Activated CD8-positive, alpha-beta T cell treated with anti-CD3 and anti-CD28 coated beads for 36 hours (primary cell): ENCODE measurements around the gene ADGRF3. TPM values are rescaled to one million over a fixed set of nuclear protein-coding genes. Genes with fewer than 3 reads are reported as not detected.
"Not testable (repeated sequence)": the region's sequence is repeated elsewhere in the genome, so short reads cannot be mapped to it uniquely, and the experiment has no call there.

Source experiments
- ATAC-seq: fragments of 200-7000 bp; cut with Tn5 transposase; one replicate; pipeline ENCODE4 v1.10.0; 2021; ENCODE audit warnings: mild to moderate bottlenecking, moderate library complexity
- CTCF ChIA-PET: fragments of 350-600 bp; sonication (Branson Sonifier 250); formaldehyde crosslinking; loops from one replicate; lab custom pipeline; 2021; ENCODE audit warnings: antibody characterized with exemption; lab: Charles Lee
- POLR2A ChIA-PET: fragments of 350-600 bp; sonication (Branson Sonifier 250); formaldehyde crosslinking; loops from one replicate; lab custom pipeline; 2021; ENCODE audit warnings: antibody characterized with exemption; lab: Charles Lee
- DNase-seq: peaks from one replicate; pipeline ENCODE4 v3.0.0-alpha.2; 2020
- H3K27ac Mint-ChIP-seq: one replicate; pipeline ENCODE4 v1.8.0; 2021; ENCODE audit warnings: mild to moderate bottlenecking, mixed read lengths
- H3K27me3 Mint-ChIP-seq: one replicate; pipeline ENCODE4 v1.8.0; 2021; ENCODE audit warnings: mixed read lengths
- H3K36me3 Mint-ChIP-seq: one replicate; pipeline ENCODE4 v1.8.0; 2021; ENCODE audit warnings: low read depth, mixed read lengths
- H3K4me1 Mint-ChIP-seq: one replicate; pipeline ENCODE4 v1.8.0; 2021; ENCODE audit warnings: low read depth, mixed read lengths
- H3K4me3 Mint-ChIP-seq: one replicate; pipeline ENCODE4 v1.8.0; 2021; ENCODE audit warnings: mild to moderate bottlenecking, moderate library complexity, mixed read lengths
- H3K9me3 Mint-ChIP-seq: one replicate; pipeline ENCODE4 v1.8.0; 2021; ENCODE audit warnings: mixed read lengths
- intact Hi-C: fragments of 100-400 bp; cut with micrococcal nuclease; formaldehyde crosslinking; loops from one replicate; pipeline ENCODE4 v1.10.0; 2022
- total RNA-seq, 2 experiments: library from RNA; stranded (reverse); gene quantifications; one replicate each; pipeline ENCODE4 v1.2.3, GENCODE V29; 2021
- TF ChIP-seq, protein P1 (sequence below): fragments of 200-600 bp; IDR thresholded peaks from one replicate; pipeline ENCODE4 v1.8.0; 2022; ENCODE audit warnings: antibody characterized with exemption, mild to moderate bottlenecking

The ADGRF3 gene
- total RNA-seq, 2 experiments from 2014 or later = 4.8 to 5.7 TPM

DNA sequence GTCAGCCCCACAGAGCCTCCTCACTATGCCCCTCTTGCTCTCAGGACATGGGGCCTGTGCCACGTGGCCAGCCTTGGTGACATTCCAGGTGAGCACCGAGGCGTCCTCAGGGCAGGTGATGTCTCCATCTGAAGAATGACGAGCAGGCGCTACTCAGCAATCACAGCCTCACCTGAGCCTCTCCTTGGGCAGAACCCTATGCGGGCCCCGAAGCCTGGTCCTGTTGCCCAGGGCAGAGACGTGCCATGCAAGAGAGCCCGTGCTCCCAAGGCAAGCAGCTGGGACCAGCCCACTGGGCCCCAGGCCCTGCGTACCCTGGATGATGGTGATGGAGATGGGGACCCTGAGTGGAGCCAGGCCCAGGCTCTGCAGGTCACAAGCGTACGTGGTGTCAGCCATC is 33.1 kb downstream of the ADGRF3 start:
- H3K4me1 Mint-ChIP-seq = no peaks in the 10 kb centered on the region
- H3K27ac Mint-ChIP-seq = no peak overlapping the region
- H3K4me3 Mint-ChIP-seq = no peak overlapping the region
- CTCF ChIA-PET = interaction anchor here (1.5 kb wide), 1 partner anchor 156 kb away, joined by 3 read pairs; no protein-coding TSS in a partner anchor
- ATAC-seq (no peak), DNase-seq (no peak)
- TF ChIP-seq, protein P1, sequence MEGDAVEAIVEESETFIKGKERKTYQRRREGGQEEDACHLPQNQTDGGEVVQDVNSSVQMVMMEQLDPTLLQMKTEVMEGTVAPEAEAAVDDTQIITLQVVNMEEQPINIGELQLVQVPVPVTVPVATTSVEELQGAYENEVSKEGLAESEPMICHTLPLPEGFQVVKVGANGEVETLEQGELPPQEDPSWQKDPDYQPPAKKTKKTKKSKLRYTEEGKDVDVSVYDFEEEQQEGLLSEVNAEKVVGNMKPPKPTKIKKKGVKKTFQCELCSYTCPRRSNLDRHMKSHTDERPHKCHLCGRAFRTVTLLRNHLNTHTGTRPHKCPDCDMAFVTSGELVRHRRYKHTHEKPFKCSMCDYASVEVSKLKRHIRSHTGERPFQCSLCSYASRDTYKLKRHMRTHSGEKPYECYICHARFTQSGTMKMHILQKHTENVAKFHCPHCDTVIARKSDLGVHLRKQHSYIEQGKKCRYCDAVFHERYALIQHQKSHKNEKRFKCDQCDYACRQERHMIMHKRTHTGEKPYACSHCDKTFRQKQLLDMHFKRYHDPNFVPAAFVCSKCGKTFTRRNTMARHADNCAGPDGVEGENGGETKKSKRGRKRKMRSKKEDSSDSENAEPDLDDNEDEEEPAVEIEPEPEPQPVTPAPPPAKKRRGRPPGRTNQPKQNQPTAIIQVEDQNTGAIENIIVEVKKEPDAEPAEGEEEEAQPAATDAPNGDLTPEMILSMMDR = no peak
- POLR2A ChIA-PET = no interaction called here
- H3K36me3 Mint-ChIP-seq = no peaks in the 10 kb centered on the region
- intact Hi-C loops = no loop called here
- H3K27me3 Mint-ChIP-seq = no peaks in the 10 kb centered on the region
- H3K9me3 Mint-ChIP-seq = no peaks in the 10 kb centered on the region

DNA sequence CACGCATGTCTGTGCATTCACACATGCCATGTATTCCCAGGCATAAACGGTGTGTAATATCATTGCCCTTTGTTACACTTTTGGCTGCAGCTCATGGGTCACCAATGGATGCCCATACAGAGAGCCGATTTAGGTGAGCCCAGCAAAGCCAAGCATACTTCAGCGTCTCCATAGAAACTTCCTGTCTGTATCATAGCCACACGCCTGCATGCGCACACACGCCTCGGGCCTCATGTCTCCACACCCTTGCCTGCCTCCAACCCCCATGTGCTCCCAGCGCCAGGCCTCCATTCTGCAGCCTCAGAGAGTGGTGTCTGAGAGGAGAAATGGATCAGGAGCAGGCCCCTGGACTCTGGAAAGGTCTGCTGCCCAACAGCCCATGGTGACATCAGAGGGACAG is 34.1 kb downstream of the ADGRF3 start:
- DNase-seq (no peak), ATAC-seq (no peak)
- Mint-ChIP-seq H3K27me3 (no peaks in the 10 kb centered on the region), H3K27ac (no peak overlapping the region), H3K36me3 (no peaks in the 10 kb centered on the region), H3K4me3 (no peak overlapping the region), H3K9me3 (no peaks in the 10 kb centered on the region), H3K4me1 (no peaks in the 10 kb centered on the region)
- TF ChIP-seq, protein P1 = no peak
- ChIA-PET CTCF (no interaction called here), POLR2A (interaction anchor here (0.7 kb wide), 1 partner anchor 68 kb away, joined by 3 read pairs; the partner anchor contains the start of gene HADHA)
- intact Hi-C loops = no loop called here

DNA sequence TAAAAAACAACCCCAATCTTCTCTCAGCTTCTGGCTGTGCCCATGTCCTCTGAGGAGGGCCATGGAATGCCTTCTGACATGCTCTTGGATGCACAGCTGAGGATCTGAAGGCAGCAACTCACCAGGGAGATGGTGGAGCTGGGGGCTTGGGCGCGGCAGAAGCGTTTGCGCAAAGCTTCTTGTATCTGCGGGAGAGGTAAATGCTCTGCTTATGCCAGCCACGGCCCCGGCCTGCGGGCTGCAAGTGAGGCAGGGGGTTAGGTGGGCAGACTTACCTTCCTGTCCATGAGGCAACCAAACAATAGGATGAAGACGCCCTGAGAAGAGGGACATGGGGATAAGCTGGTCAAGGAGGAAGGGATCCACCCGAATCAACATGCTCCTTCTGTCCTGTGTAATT is 36.7 kb downstream of the ADGRF3 start:
- H3K4me3 Mint-ChIP-seq = no peak overlapping the region
- H3K9me3 Mint-ChIP-seq = no peaks in the 10 kb centered on the region
- no peaks in the 10 kb centered on the region for H3K4me1 Mint-ChIP-seq
- H3K27ac Mint-ChIP-seq = no peak overlapping the region
- no peaks in the 10 kb centered on the region for H3K27me3 Mint-ChIP-seq
- DNase-seq = no peak
- TF ChIP-seq, protein P1 = no peak
- H3K36me3 Mint-ChIP-seq = no peaks in the 10 kb centered on the region
- intact Hi-C loops = no loop called here
- ChIA-PET POLR2A (no interaction called here), CTCF (no interaction called here)
- ATAC-seq = no peak

DNA sequence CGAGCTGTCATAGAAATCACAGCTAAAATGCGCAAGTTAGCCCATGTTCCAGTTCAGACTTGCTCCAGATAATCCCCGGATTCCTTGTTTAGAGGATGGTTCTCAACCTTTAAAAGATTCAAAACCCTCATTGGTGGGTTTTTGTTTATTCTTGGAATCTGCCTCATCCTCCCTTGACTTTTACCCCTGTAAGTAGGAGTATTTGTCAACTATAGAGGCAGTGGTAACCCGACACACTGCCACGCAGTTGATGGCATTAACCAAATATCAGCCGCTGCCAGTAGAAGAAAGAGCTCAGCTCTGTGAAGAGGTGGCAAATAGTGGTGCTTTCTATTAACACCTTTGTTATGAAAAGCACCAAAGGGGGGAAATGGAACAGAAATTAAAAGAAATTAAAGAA is 41.0 kb downstream of the ADGRF3 start:
- intact Hi-C loops = no loop called here
- H3K27me3 Mint-ChIP-seq = no peaks in the 10 kb centered on the region
- H3K27ac Mint-ChIP-seq = no peak overlapping the region
- H3K9me3 Mint-ChIP-seq = no peaks in the 10 kb centered on the region
- no peak for DNase-seq
- no peak overlapping the region for H3K4me3 Mint-ChIP-seq
- no peaks in the 10 kb centered on the region for H3K36me3 Mint-ChIP-seq
- H3K4me1 Mint-ChIP-seq = no peaks in the 10 kb centered on the region
- ChIA-PET CTCF (interaction anchor here (0.6 kb wide), 1 partner anchor 242 kb away, joined by 3 read pairs; no protein-coding TSS in a partner anchor), POLR2A (no interaction called here)
- TF ChIP-seq, protein P1 = no peak
- no peak for ATAC-seq

DNA sequence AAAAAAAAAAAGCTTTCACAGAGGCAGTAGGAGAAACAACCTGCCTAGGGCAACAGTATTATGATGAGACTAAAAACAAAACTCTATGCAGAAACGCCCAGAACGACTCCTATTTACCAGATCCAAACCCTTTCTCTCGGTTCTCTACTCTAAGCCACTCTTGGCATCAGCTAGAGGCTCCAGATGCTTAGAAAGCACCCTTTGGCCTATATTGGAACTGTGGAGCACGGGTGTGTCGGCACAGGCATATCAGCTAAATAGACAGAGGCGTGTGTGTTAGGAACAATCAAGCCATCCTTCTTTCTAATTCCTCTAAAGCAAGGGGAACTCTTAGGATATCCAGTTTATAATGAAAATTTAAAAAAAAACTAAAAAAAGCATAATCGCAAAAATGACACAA is 41.5 kb downstream of the ADGRF3 start:
- POLR2A ChIA-PET = interaction anchor here (1.4 kb wide), 1 partner anchor 61 kb away, joined by 4 read pairs; no protein-coding TSS in a partner anchor
- H3K27me3 Mint-ChIP-seq, H3K36me3 Mint-ChIP-seq, CTCF ChIA-PET, DNase-seq, H3K4me1 Mint-ChIP-seq, ATAC-seq, H3K27ac Mint-ChIP-seq, intact Hi-C loops, H3K4me3 Mint-ChIP-seq, H3K9me3 Mint-ChIP-seq: not testable (repeated sequence)
